ENCODE data around the gene NDC1.
"Not testable (repeated sequence)": the region's sequence is repeated elsewhere in the genome, so short reads cannot be mapped to it uniquely, and the experiment has no call there.

Gene NDC1

GRCh38 chr1:53837924-53838653 lies at the start of gene NDC1:
Gene NDC1, minus strand, starts transcription at chr1:53838296. Its CDS starts 35 bp downstream, at chr1:53838261.
- no peak for TF ChIP-seq CTCF (IDR thresholded peaks at IDR 0.05)
- no peak for TF ChIP-seq ZFX (IDR thresholded peaks at IDR 0.05; ENCODE audit: borderline replicate concordance)
- H3K27ac ChIP-seq = peak within 1 kb of the TSS; percentile 98

GRCh38 chr1:53883600-53883999 lies 45.5 kb upstream of the NDC1 start:
- H3K27ac ChIP-seq = not testable (repeated sequence)

- not testable (repeated sequence) for H3K27ac ChIP-seq
These were observed 43.8 kb upstream of the NDC1 start for GRCh38 chr1:53881853-53882252.

GRCh38 chr1:53878492-53879105 lies 40.5 kb upstream of the NDC1 start:
- TF ChIP-seq CTCF (IDR thresholded peaks at IDR 0.05) = peak; percentile 85
- no peak for TF ChIP-seq ZFX (IDR thresholded peaks at IDR 0.05; ENCODE audit: borderline replicate concordance)
- no peak overlapping the region for H3K27ac ChIP-seq

- not testable (repeated sequence) for H3K27ac ChIP-seq
These were observed 37.1 kb upstream of the NDC1 start for GRCh38 chr1:53875150-53875549.

- TF ChIP-seq CTCF (IDR thresholded peaks at IDR 0.05) (no peak), ZFX (IDR thresholded peaks at IDR 0.05; ENCODE audit: borderline replicate concordance) (no peak)
- no peak overlapping the region for H3K27ac ChIP-seq
These were observed 33.8 kb upstream of the NDC1 start for GRCh38 chr1:53871773-53872484.

- H3K27ac ChIP-seq = no peak overlapping the region
- TF ChIP-seq ZFX (IDR thresholded peaks at IDR 0.05; ENCODE audit: borderline replicate concordance) (no peak), CTCF (IDR thresholded peaks at IDR 0.05) (no peak)
These were observed 33.1 kb upstream of the NDC1 start for GRCh38 chr1:53871221-53871620.

- TF ChIP-seq CTCF (IDR thresholded peaks at IDR 0.05) = no peak
- no peak for TF ChIP-seq ZFX (IDR thresholded peaks at IDR 0.05; ENCODE audit: borderline replicate concordance)
- no peak overlapping the region for H3K27ac ChIP-seq
These were observed 31.5 kb upstream of the NDC1 start for GRCh38 chr1:53869454-53870117.
